HUDEP-2 (cell line): ENCODE data around the gene ALDH3B2.
A peak's percentile ranks its signal among the peaks of the same experiment; 100 is the strongest.
"Not testable (repeated sequence)": the region's sequence is repeated elsewhere in the genome, so short reads cannot be mapped to it uniquely, and the experiment has no call there.

ENCODE experiments used
- DNase-seq, 76 experiments: peaks; one replicate each; lab custom pipeline; 2025; ENCODE audit not compliant: unreplicated experiment in 76 of 76; lab: John Stamatoyannopoulos, UW

The ALDH3B2 gene, protein sequence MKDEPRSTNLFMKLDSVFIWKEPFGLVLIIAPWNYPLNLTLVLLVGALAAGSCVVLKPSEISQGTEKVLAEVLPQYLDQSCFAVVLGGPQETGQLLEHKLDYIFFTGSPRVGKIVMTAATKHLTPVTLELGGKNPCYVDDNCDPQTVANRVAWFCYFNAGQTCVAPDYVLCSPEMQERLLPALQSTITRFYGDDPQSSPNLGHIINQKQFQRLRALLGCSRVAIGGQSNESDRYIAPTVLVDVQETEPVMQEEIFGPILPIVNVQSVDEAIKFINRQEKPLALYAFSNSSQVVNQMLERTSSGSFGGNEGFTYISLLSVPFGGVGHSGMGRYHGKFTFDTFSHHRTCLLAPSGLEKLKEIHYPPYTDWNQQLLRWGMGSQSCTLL

GRCh38 chr11:67674442-67674871 is at the start of gene ALDH3B2:
Gene ALDH3B2 (minus strand): TSS chr11:67674623. CDS start chr11:67666935, 7,688 bp downstream.
- DNase-seq, result no peak

DNA sequence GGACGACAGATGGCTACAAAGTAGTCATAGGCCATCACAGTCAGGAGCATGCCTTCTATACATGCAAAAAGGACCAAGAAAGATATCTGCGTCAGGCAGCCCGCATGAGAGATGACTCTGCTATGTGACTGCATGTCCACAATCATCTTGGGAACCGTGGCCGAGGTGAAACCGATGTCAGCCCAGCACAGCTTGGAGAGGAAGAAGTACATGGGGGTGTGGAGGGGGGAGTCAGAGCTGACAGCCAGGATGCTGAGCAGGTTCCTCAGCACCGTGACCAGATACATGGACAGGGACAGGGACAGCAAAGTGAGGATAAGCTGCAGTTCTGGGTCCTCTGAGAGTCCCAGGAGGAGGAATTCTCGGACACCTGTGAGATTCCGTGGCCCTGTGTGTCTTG is 48.6 kb upstream of the ALDH3B2 start:
- not testable (repeated sequence) for DNase-seq

- not testable (repeated sequence) for DNase-seq
These were observed 41.8 kb upstream of the ALDH3B2 start for GRCh38 chr11:67716226-67716625.

- DNase-seq, result not testable (repeated sequence)
These were observed 41.4 kb upstream of the ALDH3B2 start for GRCh38 chr11:67715801-67716200.

DNA sequence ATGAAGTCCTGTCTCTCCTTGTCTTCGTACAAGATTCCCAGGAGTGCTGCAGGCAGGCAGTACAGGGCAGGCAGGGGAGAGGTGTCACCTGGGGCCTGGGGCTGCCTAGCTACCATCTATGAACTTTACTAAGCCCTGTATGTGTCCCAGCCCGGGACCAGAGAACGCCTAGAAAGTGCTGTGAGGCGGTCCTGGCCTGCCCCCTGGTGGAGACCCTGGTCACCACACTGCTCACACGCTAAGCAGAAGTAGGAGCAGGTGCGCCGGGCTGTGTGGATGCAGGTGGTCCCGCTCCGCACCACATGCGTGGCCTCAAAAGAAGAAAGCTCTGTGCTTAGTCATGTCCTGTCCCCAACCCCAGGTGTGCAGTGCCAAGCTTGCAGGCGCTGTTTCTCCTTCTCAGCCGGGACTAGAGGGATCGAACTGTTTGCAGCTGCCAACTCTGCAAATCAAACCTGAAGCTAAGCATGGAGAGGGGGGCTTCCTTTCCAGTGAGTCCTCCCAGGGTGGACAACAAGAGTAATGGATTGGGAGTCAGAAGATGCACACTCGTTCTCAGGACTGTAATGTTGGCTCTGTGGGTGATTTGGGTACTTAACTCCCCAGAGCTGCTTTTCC is 39.6 kb upstream of the ALDH3B2 start:
- not testable (repeated sequence) for DNase-seq

DNA sequence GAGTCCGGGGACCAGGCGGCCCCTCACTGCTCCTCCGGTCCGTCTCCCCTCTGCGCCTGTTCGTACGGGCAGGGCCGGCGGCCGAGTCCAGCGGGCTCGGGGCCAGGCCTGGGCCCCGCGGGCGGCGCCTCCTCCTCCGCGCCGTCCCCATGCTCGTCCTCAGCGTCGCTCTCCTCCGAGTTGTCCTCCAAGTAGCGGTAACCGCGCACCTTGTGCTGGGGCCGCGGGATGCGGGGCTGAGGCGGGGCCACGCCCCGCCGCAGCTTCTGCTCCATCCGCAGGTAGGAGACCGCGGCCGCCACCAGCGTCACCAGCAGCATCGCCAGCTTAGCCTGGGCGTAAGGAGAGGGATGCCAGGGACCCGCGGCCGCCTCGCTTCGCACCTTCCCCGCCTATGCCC is 37.3 kb upstream of the ALDH3B2 start:
- DNase-seq, result not testable (repeated sequence)

DNA sequence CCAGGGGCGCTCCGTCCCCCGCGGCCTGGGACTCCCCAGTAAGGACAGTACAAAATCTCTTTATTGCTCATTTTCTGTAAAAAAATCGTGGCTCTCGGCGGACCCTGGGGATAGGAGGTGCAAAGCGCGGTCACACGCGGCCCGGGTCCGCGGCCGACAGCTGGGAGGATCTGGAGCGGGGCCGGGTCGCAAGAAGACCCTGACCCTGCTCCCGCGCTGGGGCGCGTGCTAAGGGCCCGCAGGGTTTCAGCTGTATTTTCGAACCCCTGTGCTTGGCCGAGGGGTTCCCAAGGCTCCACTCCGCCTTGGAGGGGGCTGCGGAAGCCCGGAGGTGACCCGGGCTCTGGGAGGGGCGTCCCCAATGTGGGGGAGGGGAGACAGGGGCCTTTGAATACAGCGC is 36.8 kb upstream of the ALDH3B2 start:
- DNase-seq, result not testable (repeated sequence)

DNA sequence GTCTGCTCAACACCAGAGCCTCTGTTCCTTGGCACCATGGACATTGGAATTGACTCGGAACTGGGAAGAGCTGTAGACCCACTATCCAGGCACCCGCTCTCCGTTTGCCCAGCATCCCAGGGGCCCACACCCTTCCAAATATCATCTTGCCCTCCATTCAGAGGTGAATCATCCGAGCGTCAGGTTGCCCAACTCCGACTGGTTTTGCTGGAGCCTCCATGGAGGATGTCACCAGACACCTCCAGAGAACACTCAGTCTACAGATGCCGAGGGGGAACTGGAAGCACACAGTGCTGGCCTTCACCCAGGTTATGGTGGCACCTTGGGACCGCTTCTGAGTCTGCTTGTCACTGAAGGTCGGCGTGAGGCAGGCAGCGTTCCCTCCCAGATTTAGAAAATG is 35.4 kb upstream of the ALDH3B2 start:
- DNase-seq, result not testable (repeated sequence)

- DNase-seq, result no peak
These were observed 30.8 kb upstream of the ALDH3B2 start for GRCh38 chr11:67705264-67705663.

GRCh38 chr11:67704524-67704923 is 30.1 kb upstream of the ALDH3B2 start:
- DNase-seq, result no peak

DNA sequence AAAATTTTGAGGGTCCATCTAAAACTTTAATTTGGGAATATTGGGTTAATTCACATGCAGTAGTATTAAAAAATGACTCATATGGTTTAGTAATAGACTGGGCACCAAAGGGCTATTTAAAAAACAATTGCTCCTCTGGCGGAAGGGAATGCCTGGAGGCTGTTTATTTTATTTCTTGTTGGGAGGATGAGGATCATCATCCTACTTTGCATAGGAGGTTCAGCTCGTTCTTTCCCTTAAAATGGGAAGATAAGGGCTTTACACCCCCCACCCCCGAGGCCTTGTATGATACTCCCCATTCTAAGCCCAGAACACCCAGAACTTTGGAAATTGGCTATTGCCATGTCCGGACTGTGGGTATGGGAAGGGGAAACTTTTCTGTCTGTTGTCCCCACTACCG is 29.3 kb upstream of the ALDH3B2 start:
- DNase-seq, result not testable (repeated sequence)

DNA sequence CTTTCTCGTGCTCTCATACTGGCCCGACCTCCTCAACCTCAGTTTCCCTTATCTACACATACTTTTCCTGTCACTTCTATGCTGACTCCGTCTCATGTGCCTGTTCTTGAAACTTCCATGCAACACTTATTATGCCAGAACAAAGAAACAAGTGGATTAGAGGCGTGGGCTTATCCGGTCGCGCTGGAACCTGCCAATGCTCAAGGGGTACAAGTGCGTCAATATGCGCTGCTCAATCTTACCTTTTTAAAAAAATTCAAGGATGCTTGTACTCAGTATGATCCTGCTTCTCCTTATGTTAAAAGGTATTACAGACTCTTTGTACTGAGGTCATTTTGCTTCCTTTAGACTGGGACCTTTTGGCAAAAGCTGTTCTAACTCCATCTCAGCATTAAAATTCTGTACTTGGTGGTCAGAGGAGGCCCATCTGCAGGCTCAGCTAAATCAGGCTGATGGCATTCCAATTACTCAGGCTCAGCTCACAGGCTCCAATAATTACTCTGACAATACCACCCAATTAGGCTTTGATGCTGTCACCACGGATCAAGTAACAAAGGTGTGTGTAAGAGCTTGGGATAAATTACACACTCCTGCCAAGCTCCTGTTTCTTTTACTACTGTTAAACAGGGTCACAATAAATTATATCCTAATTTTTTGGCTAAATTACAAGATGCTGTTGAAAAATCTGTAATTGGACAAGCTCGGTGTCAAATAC is 26.3 kb upstream of the ALDH3B2 start:
- no peak for DNase-seq

DNA sequence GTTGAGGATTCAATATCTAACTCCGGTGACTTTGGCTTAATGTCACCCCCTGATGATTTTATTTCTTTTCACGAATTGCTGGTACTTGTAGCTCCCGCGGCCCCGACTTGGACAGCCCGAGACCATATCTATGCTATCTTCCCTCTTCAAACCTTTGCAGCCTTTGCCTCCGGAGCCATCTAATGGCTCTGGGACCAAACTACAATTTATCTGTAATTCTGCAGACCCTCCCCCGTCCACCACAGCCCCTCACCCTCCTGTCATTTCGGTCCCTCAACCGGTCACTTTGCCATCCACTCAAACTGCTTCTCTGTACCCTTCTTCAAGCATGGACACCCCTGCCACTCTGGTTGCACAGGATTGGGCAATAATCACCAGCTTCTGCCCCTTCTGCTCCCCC is 25.7 kb upstream of the ALDH3B2 start:
- no peak for DNase-seq

DNA sequence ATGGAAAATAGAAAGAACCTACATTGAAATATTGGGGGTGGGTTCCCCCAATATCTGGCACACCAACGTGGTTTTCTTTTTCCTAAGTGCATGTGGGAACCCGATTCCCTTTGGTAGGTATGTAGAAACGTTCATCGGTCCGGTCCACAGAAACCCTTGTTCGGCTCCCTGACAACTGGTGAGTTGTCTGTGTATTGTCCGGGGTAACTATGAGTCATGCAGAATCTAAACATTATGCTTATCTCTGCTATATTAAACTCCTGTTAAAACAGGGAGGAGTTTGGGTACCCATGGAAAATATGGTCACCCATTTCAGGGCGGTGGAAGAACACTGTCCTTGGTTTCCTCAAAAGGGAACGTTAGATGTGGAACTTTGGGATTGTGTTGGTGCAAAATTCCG is 25.1 kb upstream of the ALDH3B2 start:
- peak in 1 of 76 experiments; percentile 42 for DNase-seq

DNA sequence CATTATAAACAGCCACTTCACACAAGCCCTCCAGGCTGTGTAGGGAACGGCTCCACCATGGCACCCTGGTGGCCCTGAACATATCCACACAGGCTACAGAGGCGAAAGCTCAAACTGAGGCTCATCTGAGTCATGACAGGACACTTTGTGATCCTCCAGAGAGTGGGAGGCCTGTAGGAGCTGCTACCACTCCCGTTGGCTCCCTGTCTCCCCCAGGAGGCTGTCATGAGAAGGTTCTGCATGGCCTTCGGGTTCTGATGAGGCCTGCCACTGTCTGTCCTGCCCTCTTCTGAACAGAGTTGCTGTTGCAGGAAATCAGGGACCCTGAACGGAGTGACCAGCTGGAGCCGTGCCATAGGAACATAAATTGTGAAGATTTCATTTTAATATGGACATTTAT is 23.8 kb upstream of the ALDH3B2 start:
- DNase-seq, result peak in 26 of 76 experiments; percentile 3 to 60 (median 18)

- DNase-seq, result no peak
These were observed 23.4 kb upstream of the ALDH3B2 start for GRCh38 chr11:67697846-67698245.

DNA sequence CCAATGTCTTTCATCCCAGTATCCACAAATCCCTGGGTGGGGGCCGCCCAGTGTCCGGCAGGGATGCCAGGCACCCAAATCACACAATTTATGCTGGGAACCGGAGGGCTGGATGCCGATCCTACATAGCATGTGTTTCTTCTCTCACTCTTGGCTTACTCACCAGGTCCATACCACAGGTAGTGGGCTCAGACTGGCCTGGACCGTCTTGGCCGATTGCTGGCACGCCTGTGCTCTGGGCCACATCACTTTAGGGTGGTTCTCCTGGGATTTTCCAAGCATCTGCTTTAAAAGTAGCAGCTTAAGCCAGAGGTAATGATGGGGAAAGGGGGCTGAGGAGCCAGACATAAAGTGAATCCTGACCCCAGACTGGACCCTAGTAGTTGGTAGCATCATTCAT is 22.6 kb upstream of the ALDH3B2 start:
- DNase-seq, result no peak

GRCh38 chr11:67695606-67696005 is 21.2 kb upstream of the ALDH3B2 start:
- no peak for DNase-seq

GRCh38 chr11:67694875-67695555 is 20.6 kb upstream of the ALDH3B2 start:
- no peak for DNase-seq

- DNase-seq, result no peak
These were observed 16.7 kb upstream of the ALDH3B2 start for GRCh38 chr11:67691149-67691548.

- DNase-seq, result no peak
These were observed 14.8 kb upstream of the ALDH3B2 start for GRCh38 chr11:67689178-67689577.
